Activated CD4-positive, alpha-beta T cell treated with anti-CD3 and anti-CD28 coated beads for 36 hours (primary cell): ENCODE data around the gene TENM3. TPM values are rescaled to one million over a fixed set of nuclear protein-coding genes. Genes with fewer than 3 reads are reported as not detected.
"Not testable (repeated sequence)": the region's sequence is repeated elsewhere in the genome, so short reads cannot be mapped to it uniquely, and the experiment has no call there.

Source experiments
- ATAC-seq: fragments of 200-7000 bp; cut with Tn5 transposase; one replicate; pipeline ENCODE4 v1.10.0; 2021; ENCODE audit warnings: mild to moderate bottlenecking, moderate library complexity
- CTCF ChIA-PET: fragments of 350-600 bp; sonication (Branson Sonifier 250); formaldehyde crosslinking; loops from one replicate; lab custom pipeline; 2021; ENCODE audit warnings: antibody characterized with exemption; lab: Charles Lee
- POLR2A ChIA-PET: fragments of 350-600 bp; sonication (Branson Sonifier 250); formaldehyde crosslinking; loops from one replicate; lab custom pipeline; 2021; ENCODE audit warnings: antibody characterized with exemption, inconsistent platforms; lab: Charles Lee
- DNase-seq: peaks from one replicate; pipeline ENCODE4 v3.0.0-alpha.2; 2020
- H3K27ac Mint-ChIP-seq: one replicate; pipeline ENCODE4 v1.8.0; 2021; ENCODE audit warnings: mixed read lengths
- H3K27me3 Mint-ChIP-seq: one replicate; pipeline ENCODE4 v1.8.0; 2021; ENCODE audit warnings: mixed read lengths
- H3K36me3 Mint-ChIP-seq: one replicate; pipeline ENCODE4 v1.8.0; 2021; ENCODE audit warnings: low read depth, mixed read lengths
- H3K4me1 Mint-ChIP-seq: one replicate; pipeline ENCODE4 v1.8.0; 2021; ENCODE audit warnings: mixed read lengths
- H3K4me3 Mint-ChIP-seq: one replicate; pipeline ENCODE4 v1.8.0; 2021; ENCODE audit warnings: mild to moderate bottlenecking, moderate library complexity, mixed read lengths
- H3K9me3 Mint-ChIP-seq: one replicate; pipeline ENCODE4 v1.8.0; 2021; ENCODE audit warnings: low read depth, mixed read lengths
- intact Hi-C, 2 experiments: fragments of 100-400 bp; cut with DNase I in 1 of 2; cut with micrococcal nuclease in 1 of 2; formaldehyde crosslinking; loops; one replicate each; pipeline versions ENCODE4 v1.14.2 to v1.15.1; 2022 to 2024; cut with DNase I, micrococcal nuclease
- total RNA-seq, 2 experiments: library from RNA; stranded (reverse); gene quantifications; one replicate each; pipeline ENCODE4 v1.2.3, GENCODE V29; 2021

TENM3 gene
- total RNA-seq, 2 experiments from 2014 or later, result not detected

DNA sequence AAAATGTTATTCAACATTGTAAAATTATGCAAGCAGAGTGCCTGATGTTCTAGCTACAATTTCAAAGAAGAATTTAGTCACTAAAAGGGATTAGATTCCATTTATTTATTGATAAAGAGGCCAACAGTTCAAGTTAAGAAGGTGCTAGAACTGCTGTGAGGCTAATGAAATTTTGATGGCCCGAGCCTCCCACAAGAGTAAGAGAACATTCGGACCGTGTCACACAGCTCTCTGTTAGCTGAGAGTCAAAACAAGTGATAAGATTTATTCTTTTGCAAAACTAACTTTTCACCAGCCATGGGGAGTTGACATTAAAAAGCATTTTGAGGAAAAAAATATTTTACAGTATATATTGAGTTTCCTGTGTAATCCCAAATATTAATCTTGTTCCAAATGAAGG lies 106.8 kb downstream of the TENM3 start:
- CTCF ChIA-PET, result no interaction called here
- intact Hi-C loops, result no loop called here
- Mint-ChIP-seq H3K4me3 (no peak overlapping the region), H3K27me3 (peaks cover 2% of the 10 kb centered on the region), H3K36me3 (no peaks in the 10 kb centered on the region), H3K27ac (no peak overlapping the region), H3K4me1 (no peaks in the 10 kb centered on the region), H3K9me3 (no peaks in the 10 kb centered on the region)
- ATAC-seq (no peak), DNase-seq (no peak)
- POLR2A ChIA-PET, result no interaction called here

DNA sequence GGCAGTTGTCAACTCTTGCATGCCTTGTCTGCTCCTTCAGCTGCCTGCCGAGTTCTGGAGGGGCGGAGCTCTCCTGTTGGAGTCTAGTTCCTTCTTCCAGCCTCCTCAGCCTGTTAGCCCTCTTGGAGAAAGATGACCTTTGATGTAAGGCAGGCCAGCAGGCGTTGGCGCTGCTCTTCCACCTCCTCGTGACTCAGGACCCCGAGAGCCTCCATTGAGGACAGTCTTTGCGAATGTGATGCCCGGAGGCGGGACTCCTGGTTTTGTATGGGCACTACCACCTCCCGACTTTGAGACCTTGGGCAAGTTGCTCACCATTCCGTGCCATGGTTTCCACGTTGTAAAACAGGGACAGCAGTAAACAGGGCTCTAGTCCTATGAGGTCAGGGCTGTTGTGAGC lies 108.3 kb downstream of the TENM3 start:
- Mint-ChIP-seq H3K36me3 (no peaks in the 10 kb centered on the region), H3K4me1 (no peaks in the 10 kb centered on the region), H3K9me3 (peaks cover 5% of the 10 kb centered on the region), H3K4me3 (no peak overlapping the region), H3K27ac (no peak overlapping the region), H3K27me3 (no peaks in the 10 kb centered on the region)
- DNase-seq (no peak), ATAC-seq (no peak)
- intact Hi-C loops, result no loop called here
- ChIA-PET POLR2A (no interaction called here), CTCF (no interaction called here)

DNA sequence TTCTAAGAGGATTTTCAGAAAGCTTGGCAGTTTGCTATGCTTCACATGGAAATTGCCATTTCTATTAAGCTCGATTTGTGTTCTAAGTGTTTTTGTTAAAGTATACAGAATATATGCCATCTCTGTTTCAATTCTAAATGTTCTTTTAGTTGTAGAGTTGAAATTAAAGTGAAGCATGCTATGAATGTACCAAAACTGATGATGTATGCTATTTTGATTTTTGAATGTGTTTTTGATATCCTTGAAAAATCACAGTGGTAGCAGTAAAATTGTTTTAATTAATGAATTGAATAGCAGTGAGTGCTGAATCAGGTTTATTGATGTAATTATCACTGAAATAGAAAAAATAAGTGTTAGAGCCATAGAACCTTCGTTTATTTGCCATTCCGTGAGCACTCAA lies 110.9 kb downstream of the TENM3 start:
- intact Hi-C loops, result no loop called here
- DNase-seq (no peak), ATAC-seq (no peak)
- no peak overlapping the region for H3K4me3 Mint-ChIP-seq
- no peaks in the 10 kb centered on the region for H3K27me3 Mint-ChIP-seq
- H3K4me1 Mint-ChIP-seq, result no peaks in the 10 kb centered on the region
- peaks cover 5% of the 10 kb centered on the region for H3K9me3 Mint-ChIP-seq
- POLR2A ChIA-PET, result no interaction called here
- no peaks in the 10 kb centered on the region for H3K36me3 Mint-ChIP-seq
- no peak overlapping the region for H3K27ac Mint-ChIP-seq
- CTCF ChIA-PET, result no interaction called here

DNA sequence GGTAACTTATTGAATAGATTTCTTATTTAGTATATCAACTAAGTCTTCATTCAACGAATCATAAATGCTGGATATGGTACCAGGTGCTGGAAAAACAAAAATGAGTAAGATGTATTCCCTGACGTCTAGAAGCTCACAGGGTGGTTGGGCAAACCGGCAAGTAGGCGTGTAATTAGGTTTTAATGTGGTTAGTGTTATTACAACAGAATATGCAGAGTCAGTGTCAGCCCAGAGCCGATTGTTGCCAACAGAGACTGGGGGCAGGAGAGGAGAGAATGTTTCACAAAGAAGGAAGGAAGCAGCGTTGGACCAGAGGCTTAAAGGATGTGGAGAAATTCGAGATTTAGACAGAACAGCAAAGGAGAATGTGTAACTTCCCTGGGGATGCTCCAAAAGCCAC lies 111.7 kb downstream of the TENM3 start:
- DNase-seq (no peak), ATAC-seq (no peak)
- H3K27ac Mint-ChIP-seq, result no peak overlapping the region
- H3K27me3 Mint-ChIP-seq, result no peaks in the 10 kb centered on the region
- H3K4me1 Mint-ChIP-seq, result no peaks in the 10 kb centered on the region
- intact Hi-C loops, result no loop called here
- ChIA-PET POLR2A (no interaction called here), CTCF (no interaction called here)
- H3K4me3 Mint-ChIP-seq, result no peak overlapping the region
- no peaks in the 10 kb centered on the region for H3K36me3 Mint-ChIP-seq
- H3K9me3 Mint-ChIP-seq, result peaks cover 5% of the 10 kb centered on the region

DNA sequence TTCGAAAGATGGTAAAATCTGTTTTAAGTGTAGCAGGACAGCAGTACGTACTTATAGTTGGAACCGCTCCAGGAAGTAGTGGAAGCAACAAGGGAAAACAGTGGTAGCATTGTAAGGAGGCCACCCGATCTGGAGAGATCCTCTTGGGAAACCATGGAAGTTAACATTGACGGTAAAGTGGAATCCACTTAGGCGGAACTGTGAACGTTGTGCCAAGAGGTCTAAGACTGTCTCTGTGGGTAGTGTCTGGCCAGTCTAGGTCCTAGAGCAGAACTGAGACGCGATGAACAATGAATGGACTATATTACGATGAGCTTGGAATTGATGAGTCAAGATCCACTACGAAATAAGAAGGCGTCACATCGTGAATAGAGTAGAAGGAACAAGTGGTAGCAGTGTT lies 124.0 kb downstream of the TENM3 start:
- intact Hi-C loops, result no loop called here
- no peak for ATAC-seq
- DNase-seq, result no peak
- Mint-ChIP-seq H3K4me3 (no peak overlapping the region), H3K27ac (no peak overlapping the region), H3K27me3 (peaks cover 12% of the 10 kb centered on the region), H3K9me3 (no peaks in the 10 kb centered on the region), H3K4me1 (no peaks in the 10 kb centered on the region), H3K36me3 (no peaks in the 10 kb centered on the region)
- ChIA-PET CTCF (no interaction called here), POLR2A (no interaction called here)

DNA sequence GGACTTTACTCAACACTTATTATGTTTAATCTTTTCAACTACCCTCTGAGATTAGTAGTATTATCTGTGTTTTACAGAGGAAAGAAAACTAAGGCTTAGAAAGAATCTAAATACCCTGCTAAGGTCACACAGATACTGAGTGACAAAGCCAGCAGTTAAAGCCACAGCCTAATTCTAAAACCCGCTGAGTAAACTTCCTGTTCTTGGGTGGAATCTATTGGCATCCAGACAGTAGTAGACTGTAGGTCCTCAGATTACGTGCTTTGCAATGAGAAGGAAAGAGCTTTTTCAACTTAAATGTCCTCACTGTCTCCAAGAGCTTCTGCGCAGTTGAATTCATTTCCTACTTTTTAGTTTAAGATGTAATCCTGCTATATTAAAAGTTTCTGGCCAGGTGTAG lies 126.0 kb downstream of the TENM3 start:
- no peak overlapping the region for H3K4me3 Mint-ChIP-seq
- no peaks in the 10 kb centered on the region for H3K4me1 Mint-ChIP-seq
- intact Hi-C loops, result no loop called here
- ChIA-PET CTCF (no interaction called here), POLR2A (no interaction called here)
- no peaks in the 10 kb centered on the region for H3K36me3 Mint-ChIP-seq
- H3K9me3 Mint-ChIP-seq, result no peaks in the 10 kb centered on the region
- DNase-seq, result no peak
- no peak for ATAC-seq
- H3K27me3 Mint-ChIP-seq, result peaks cover 12% of the 10 kb centered on the region
- H3K27ac Mint-ChIP-seq, result no peak overlapping the region

DNA sequence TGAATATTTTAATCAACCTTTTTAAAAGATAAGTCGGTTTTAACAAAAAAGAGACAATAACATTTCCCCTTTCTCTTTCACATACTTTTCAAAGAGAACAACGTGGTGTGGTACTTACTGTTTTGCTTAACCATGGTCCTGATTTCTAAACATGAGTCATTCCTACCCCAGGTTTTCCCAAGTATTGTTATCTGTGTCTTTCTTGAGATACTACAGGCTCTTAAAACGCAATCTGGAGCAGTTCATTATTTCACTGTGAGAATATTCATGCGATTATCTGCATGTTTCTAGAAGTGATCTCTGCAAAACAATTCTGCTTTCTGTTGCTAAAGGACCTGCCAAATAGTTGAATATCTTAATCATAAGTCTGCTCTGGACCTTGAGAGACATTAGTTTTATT lies 127.3 kb downstream of the TENM3 start:
- ATAC-seq, result no peak
- Mint-ChIP-seq H3K4me3 (no peak overlapping the region), H3K27me3 (peaks cover 12% of the 10 kb centered on the region), H3K4me1 (no peaks in the 10 kb centered on the region), H3K9me3 (no peaks in the 10 kb centered on the region), H3K36me3 (no peaks in the 10 kb centered on the region), H3K27ac (no peak overlapping the region)
- intact Hi-C loops, result no loop called here
- POLR2A ChIA-PET, result no interaction called here
- CTCF ChIA-PET, result no interaction called here
- DNase-seq, result no peak

DNA sequence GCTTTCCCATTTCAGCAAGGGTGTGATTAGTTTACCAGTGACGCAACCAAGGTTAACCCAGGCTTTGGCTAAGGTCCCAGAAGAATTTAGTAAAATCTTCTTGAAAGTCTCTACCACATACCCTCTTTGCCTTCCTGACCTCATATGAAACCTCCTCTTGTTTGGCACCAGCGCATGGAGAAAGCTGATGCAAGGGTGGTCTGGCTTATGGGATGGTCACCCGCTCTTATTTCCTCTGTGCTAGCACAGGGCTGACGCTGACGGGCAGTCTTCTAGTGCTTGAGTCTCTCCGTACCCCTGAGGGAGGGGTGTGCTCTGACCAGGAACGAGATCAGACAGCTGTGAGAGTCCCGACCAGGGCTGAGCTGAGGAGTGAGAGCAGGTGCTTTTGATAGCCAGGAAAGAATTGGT lies 137.6 kb downstream of the TENM3 start:
- Mint-ChIP-seq H3K36me3 (no peaks in the 10 kb centered on the region), H3K27ac (no peak overlapping the region), H3K4me3 (no peak overlapping the region), H3K27me3 (peaks cover 5% of the 10 kb centered on the region), H3K4me1 (no peaks in the 10 kb centered on the region), H3K9me3 (no peaks in the 10 kb centered on the region)
- POLR2A ChIA-PET, result no interaction called here
- intact Hi-C loops, result no loop called here
- DNase-seq (no peak), ATAC-seq (no peak)
- CTCF ChIA-PET, result no interaction called here

DNA sequence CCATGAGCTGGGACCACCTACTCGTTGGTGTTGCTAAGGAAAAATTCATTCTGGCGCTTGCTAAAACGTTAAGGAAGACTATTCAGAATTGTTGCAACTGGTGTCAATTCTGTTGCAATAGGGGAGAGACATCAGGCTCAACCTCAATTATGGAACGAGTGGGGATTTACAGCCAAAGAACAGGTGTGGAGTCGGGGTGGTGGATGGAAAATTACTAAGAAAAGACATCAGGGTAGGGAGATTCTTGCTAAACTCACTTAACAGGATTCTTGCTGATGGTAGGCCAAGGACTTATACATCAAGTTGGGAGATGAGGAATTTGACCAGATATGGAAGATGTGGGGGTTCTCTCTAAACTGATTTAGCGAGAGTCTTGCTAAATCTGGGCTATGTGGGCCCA lies 139.7 kb downstream of the TENM3 start:
- Mint-ChIP-seq H3K9me3 (no peaks in the 10 kb centered on the region), H3K36me3 (no peaks in the 10 kb centered on the region), H3K4me1 (no peaks in the 10 kb centered on the region), H3K27ac (no peak overlapping the region), H3K27me3 (peaks cover 3% of the 10 kb centered on the region), H3K4me3 (no peak overlapping the region)
- no peak for ATAC-seq
- no peak for DNase-seq
- intact Hi-C loops, result no loop called here
- POLR2A ChIA-PET, result no interaction called here
- CTCF ChIA-PET, result no interaction called here

DNA sequence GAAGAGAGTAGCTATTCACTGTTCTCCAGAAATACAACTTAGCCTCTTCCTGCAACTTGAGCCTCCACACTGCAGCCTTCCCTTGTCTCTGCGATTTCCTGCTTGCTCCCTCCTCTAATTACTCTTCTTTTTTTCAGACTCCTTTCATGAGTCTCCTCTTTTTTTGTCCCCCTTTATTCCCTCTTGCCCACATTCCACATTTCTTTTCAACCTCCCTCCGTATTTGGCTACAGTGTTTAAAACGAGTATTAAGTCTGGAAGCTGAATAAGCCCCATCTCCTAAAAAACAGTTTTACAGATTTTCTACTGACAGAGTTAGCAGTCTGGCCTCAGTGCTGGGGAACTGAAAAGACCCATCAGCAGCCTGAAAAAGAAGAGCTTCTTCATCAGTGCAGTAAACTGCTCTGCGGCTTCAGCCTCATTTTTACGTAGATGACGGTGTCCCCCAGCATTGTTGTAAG lies 141.5 kb downstream of the TENM3 start:
- Mint-ChIP-seq H3K9me3 (no peaks in the 10 kb centered on the region), H3K27me3 (peaks cover 3% of the 10 kb centered on the region), H3K4me1 (no peaks in the 10 kb centered on the region), H3K36me3 (no peaks in the 10 kb centered on the region), H3K4me3 (no peak overlapping the region), H3K27ac (no peak overlapping the region)
- intact Hi-C loops, result no loop called here
- DNase-seq, result no peak
- CTCF ChIA-PET, result no interaction called here
- no peak for ATAC-seq
- POLR2A ChIA-PET, result no interaction called here

DNA sequence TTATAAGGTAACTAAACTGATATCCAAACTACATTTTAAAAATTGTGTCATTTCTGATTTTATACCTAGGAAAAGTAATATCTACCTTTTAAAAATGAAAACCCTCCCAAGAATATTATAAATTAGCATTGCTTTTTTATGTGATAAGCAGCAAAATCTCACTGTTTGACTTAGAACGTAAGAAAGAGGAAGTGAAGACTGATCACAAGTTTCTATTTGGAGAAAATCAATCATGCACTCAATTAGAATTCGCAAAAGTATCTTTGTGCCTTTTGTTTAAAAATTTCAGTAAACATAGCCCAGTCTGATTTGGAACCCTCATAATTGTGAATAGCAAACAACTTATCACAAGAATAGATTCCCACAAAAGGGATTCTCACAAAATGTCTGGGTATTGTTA lies 142.7 kb downstream of the TENM3 start:
- intact Hi-C loops, result no loop called here
- H3K27ac Mint-ChIP-seq, result no peak overlapping the region
- H3K4me3 Mint-ChIP-seq, result no peak overlapping the region
- ATAC-seq (no peak), DNase-seq (no peak)
- H3K27me3 Mint-ChIP-seq, result peaks cover 3% of the 10 kb centered on the region
- no peaks in the 10 kb centered on the region for H3K36me3 Mint-ChIP-seq
- POLR2A ChIA-PET, result no interaction called here
- no peaks in the 10 kb centered on the region for H3K9me3 Mint-ChIP-seq
- CTCF ChIA-PET, result no interaction called here
- H3K4me1 Mint-ChIP-seq, result no peaks in the 10 kb centered on the region

DNA sequence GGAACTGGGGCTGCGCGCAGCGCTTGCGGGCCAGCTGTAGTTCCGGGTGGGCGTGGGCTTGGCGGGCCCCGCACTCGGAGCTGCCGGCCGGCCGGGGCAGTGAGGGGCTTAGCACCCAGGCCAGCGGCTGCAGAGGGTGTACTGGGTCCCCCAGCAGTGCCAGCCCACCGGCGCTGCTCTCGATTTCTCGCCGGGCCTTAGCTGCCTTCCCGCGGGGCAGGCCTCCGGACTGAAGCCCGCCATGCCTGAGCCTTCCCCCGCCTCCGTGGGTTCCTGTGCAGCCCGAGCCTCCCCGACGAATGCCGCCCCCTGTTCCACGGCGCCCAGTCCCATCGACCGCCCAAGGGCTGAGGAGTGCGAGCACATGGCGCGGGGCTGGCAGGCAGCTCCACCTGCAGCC lies 143.4 kb downstream of the TENM3 start:
- DNase-seq, H3K9me3 Mint-ChIP-seq, H3K36me3 Mint-ChIP-seq, intact Hi-C loops, POLR2A ChIA-PET, H3K27ac Mint-ChIP-seq, ATAC-seq, H3K27me3 Mint-ChIP-seq, CTCF ChIA-PET, H3K4me3 Mint-ChIP-seq, H3K4me1 Mint-ChIP-seq: not testable (repeated sequence)

DNA sequence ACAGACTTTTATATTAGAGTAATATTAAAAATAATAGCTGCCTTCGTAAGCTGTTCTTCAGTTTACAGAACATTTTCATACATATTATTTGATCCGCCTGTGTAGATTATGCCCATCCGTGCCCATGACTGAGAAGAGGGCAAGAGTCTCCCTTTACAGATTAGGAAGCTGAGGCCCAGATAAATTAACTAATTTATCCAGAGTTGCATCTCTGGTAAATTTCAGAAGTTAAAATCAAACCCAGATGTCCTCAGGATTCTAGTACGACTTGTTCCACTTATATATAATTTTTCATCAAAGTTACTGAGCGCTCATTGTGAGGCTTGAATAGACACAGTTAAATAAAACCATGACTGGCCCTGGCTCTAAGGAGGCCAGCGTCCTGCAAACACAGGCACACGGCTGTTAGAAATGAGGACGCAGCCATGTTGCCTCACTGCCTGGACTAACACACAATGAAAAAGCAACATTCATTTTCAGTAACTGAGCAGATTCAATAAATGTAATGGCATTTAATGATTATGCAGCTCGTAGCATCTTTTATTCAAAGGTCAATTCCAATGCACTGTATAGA lies 148.0 kb downstream of the TENM3 start:
- Mint-ChIP-seq H3K36me3 (no peaks in the 10 kb centered on the region), H3K4me1 (no peaks in the 10 kb centered on the region), H3K27me3 (no peaks in the 10 kb centered on the region), H3K9me3 (no peaks in the 10 kb centered on the region), H3K4me3 (no peak overlapping the region), H3K27ac (no peak overlapping the region)
- DNase-seq, result no peak
- POLR2A ChIA-PET, result no interaction called here
- no peak for ATAC-seq
- intact Hi-C loops, result no loop called here
- CTCF ChIA-PET, result no interaction called here
